Measurements from ENCODE around the gene NOL4L. TPM values are rescaled to one million over a fixed set of nuclear protein-coding genes. Genes with fewer than 3 reads are reported as not detected.

NOL4L gene
- total and polyA plus RNA-seq, 2 donors (not counting 3 experiments of a cell fraction or from before 2014, with no cell fraction given): 55.2 to 79.6 TPM

DNA sequence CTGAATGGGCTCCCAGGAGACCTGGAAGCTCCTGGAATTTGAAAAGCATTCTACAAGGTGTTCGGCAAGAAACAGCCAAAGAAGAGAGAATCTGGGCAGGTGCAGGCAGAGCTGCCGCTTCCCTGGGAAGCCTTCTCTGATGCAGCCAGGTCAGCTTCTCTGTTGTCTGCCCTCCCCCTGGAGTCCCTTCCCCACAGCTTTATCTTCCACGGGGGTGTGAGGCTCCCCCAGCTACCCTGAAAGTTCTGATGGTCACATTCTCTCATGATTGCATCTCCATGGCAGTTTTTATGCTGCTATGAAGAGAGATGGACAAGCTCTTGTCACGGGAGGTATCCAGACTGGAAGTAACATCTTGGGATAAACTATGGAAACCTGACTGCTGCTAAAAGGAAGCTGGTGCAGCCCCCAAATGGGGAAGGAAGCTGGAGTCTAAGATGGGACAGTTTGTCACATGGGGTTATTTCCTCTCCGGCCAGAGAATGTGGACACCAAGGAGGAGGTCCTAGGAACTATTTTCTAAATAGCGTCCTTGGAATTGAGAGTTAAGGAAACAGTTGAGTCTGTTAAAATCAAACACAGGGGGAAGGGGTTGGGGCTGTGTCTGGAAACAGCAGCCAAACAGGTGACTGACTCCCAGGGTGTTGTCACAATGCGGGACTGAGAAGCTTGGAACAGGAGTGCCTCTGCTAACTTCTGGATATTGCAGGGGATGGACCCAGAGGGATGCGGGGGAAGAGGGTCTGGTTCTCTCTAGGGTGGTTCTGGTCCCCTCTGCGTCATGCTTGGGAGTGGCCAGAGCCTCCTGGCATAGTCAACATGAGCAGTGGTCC, 135.9 kb downstream of the NOL4L start:
- ChIA-PET CTCF (interaction anchor here (0.9 to 1.4 kb wide), 4 partner anchors 10 to 66 kb away, joined by 3 to 4 read pairs (median 4); no protein-coding TSS in a partner anchor), POLR2A (no interaction called here)
- Histone ChIP-seq H3K27ac (ENCODE audit: insufficient read depth, low read depth, low read length) (no peak overlapping the region), H4K20me1 (replicated peaks; ENCODE audit: control insufficient read depth, extremely low read depth, insufficient read depth, low read length) (no peaks in the 10 kb centered on the region), H3K27me3 (ENCODE audit: control insufficient read depth in 2 of 2, insufficient read depth in 2 of 2, low read length in 2 of 2) (no peaks in the 10 kb centered on the region), H3K4me1 (ENCODE audit: control insufficient read depth, extremely low read depth, insufficient read depth, low read length) (peaks cover 11% of the 10 kb centered on the region), H3K36me3 (ENCODE audit: control insufficient read depth in 2 of 2, extremely low read depth in 1 of 2, insufficient read depth in 2 of 2, low read length in 2 of 2) (peaks cover 35 to 82% of the 10 kb centered on the region in 2 experiments), H3K9me3 (replicated peaks; ENCODE audit: control insufficient read depth, insufficient read depth, low read length) (no peaks in the 10 kb centered on the region), H3K4me2 (ENCODE audit: insufficient read depth, low read length) (no peak overlapping the region), H3K4me3 (replicated peaks in 1 of 3; ENCODE audit: insufficient read depth in 1 of 3, low read depth in 1 of 3, low read length in 3 of 3) (no peak overlapping the region), H3K79me2 (ENCODE audit: control insufficient read depth, insufficient read depth, low read length) (peaks cover 30% of the 10 kb centered on the region), H3K9me1 (replicated peaks; ENCODE audit: control insufficient read depth, extremely low read depth, insufficient read depth, low read length) (no peaks in the 10 kb centered on the region), H2AFZ (ENCODE audit: low read depth, low read length) (no peak overlapping the region), H3K9ac (replicated peaks; ENCODE audit: extremely low read depth, insufficient read depth, low read length) (no peak overlapping the region)
- intact Hi-C loops (cut with micrococcal nuclease): loop anchor here (10.0 kb wide), 1 partner anchor 284 kb away; no protein-coding TSS in a partner anchor
- dilution Hi-C loops (cut with MboI; ENCODE audit: extremely low pct_ligation_motif_present, low sequenced_read_pairs): no loop called here
- TF ChIP-seq JUN (IDR thresholded peaks at IDR 0.05; ENCODE audit: borderline replicate concordance, insufficient read depth, insufficient read length, low read depth) (no peak), POLR2AphosphoS5 (IDR thresholded peaks at IDR 0.05; ENCODE audit: insufficient read depth, low read depth, low read length) (peak; percentile 6), POLR2A (IDR thresholded peaks at IDR 0.05; ENCODE audit: low read depth, low read length) (no peak)
- FAIRE-seq: peak; percentile 33
- no TSS peak for BruUV-seq (replicated peaks)
- DNase-seq (ENCODE audit: low read depth, low spot score): no peak

DNA sequence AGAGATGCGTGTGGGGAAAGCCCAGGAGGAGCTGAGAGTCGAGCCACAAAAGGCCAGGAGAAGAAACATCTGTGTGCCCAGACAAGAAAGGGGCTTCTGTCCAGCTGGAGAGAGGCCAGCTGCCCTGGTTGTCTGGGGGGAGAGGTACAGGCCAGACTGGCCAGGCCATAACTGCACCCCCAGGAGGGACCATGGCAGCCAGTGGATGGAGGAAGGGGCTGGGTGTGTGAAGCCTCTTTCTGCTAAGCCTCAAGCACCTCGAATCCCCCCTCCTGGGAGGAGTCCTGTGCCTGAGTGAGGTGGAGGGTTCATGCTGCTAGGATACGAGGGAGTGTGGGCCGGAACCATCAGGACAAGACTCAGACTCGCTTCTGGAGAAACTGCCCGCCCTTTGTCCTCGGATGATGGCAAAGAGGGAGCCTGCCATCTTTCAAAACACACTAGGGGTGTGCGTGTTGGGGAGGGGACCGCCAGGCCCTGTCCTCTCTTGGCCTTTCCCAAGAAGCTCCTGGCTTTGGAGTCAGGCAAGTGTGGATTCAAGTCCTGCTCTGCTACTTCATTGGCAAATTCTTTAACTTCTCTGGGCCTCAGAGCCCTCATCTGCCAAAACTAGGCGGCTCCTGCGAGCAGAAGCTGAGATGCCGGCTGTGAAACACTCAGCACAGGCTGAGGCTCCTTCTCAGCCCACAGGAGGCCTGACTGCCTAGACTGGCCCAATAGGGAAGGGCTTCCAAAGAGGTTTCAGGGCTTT, 136.7 kb downstream of the NOL4L start:
- Histone ChIP-seq H3K4me2 (ENCODE audit: insufficient read depth, low read length) (no peak overlapping the region), H3K9me3 (replicated peaks; ENCODE audit: control insufficient read depth, insufficient read depth, low read length) (no peaks in the 10 kb centered on the region), H2AFZ (ENCODE audit: low read depth, low read length) (no peak overlapping the region), H3K9ac (replicated peaks; ENCODE audit: extremely low read depth, insufficient read depth, low read length) (no peak overlapping the region), H3K27me3 (ENCODE audit: control insufficient read depth in 2 of 2, insufficient read depth in 2 of 2, low read length in 2 of 2) (no peaks in the 10 kb centered on the region), H3K9me1 (replicated peaks; ENCODE audit: control insufficient read depth, extremely low read depth, insufficient read depth, low read length) (no peaks in the 10 kb centered on the region), H3K4me3 (replicated peaks in 1 of 3; ENCODE audit: insufficient read depth in 1 of 3, low read depth in 1 of 3, low read length in 3 of 3) (no peak overlapping the region), H3K27ac (ENCODE audit: insufficient read depth, low read depth, low read length) (no peak overlapping the region), H4K20me1 (replicated peaks; ENCODE audit: control insufficient read depth, extremely low read depth, insufficient read depth, low read length) (no peaks in the 10 kb centered on the region), H3K36me3 (ENCODE audit: control insufficient read depth in 2 of 2, extremely low read depth in 1 of 2, insufficient read depth in 2 of 2, low read length in 2 of 2) (peaks cover 33 to 74% of the 10 kb centered on the region in 2 experiments), H3K79me2 (ENCODE audit: control insufficient read depth, insufficient read depth, low read length) (peaks cover 24% of the 10 kb centered on the region), H3K4me1 (ENCODE audit: control insufficient read depth, extremely low read depth, insufficient read depth, low read length) (peaks cover 14% of the 10 kb centered on the region)
- ChIA-PET POLR2A (no interaction called here), CTCF (interaction anchor here (0.9 to 1.4 kb wide), 3 partner anchors 9 to 37 kb away, joined by 3 to 4 read pairs (median 3); no protein-coding TSS in a partner anchor)
- TF ChIP-seq POLR2AphosphoS5 (IDR thresholded peaks at IDR 0.05; ENCODE audit: insufficient read depth, low read depth, low read length): peak; percentile 19
- TF ChIP-seq JUN (IDR thresholded peaks at IDR 0.05; ENCODE audit: borderline replicate concordance, insufficient read depth, insufficient read length, low read depth): no peak
- FAIRE-seq (no peak), DNase-seq (ENCODE audit: low read depth, low spot score) (no peak)
- dilution Hi-C loops (cut with MboI; ENCODE audit: extremely low pct_ligation_motif_present, low sequenced_read_pairs) (no loop called here), intact Hi-C loops (cut with micrococcal nuclease) (loop anchor here (10.0 kb wide), 1 partner anchor 284 kb away; no protein-coding TSS in a partner anchor)
- no TSS peak for BruUV-seq (replicated peaks)

Measured in endothelial cell of umbilical vein (primary cell).